ENCODE results near the gene RGS5.
"Not testable (repeated sequence)": the region's sequence is repeated elsewhere in the genome, so short reads cannot be mapped to it uniquely, and the experiment has no call there.

RGS5 gene, protein sequence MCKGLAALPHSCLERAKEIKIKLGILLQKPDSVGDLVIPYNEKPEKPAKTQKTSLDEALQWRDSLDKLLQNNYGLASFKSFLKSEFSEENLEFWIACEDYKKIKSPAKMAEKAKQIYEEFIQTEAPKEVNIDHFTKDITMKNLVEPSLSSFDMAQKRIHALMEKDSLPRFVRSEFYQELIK

GRCh38 chr1:163202833-163203451 is at the start of gene RGS5:
Gene RGS5 (minus strand): TSS chr1:163202916. CDS start chr1:163202835, 81 bp downstream.
- DNase-seq (ENCODE audit: low read depth): no peak

DNA sequence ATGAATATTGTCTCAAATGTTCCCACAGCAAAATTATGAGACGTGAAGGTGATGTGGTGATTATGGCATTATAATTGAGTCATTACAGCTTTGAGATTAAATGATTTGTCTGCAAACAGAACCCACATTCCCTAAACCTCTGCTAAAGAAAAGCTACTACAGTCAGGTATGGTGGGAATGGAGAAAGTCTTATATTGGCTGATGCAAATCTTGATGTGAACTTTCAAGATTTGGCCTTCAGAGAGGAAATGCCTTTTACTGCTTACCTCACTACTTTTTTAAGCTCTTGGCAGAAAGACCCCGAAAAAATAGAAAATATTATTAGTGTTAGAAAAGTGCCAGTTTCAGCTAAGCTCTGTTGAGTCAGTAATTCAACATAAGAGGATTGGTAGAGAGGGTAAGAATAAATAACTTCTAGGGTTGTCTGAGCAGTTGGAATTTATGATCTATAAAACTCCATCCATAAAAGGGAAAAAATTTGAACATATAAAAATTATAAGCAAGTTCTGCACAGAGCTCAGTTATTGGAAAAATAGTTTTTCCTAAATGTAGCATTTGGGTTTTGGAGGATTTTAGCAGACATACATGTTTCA is 47.8 kb upstream of the RGS5 start:
- DNase-seq (ENCODE audit: low read depth): no peak

GRCh38 chr1:163248064-163248463 is 45.3 kb upstream of the RGS5 start:
- no peak for DNase-seq (ENCODE audit: low read depth)

GRCh38 chr1:163244648-163245047 is 41.9 kb upstream of the RGS5 start:
- not testable (repeated sequence) for DNase-seq (ENCODE audit: low read depth)

DNA sequence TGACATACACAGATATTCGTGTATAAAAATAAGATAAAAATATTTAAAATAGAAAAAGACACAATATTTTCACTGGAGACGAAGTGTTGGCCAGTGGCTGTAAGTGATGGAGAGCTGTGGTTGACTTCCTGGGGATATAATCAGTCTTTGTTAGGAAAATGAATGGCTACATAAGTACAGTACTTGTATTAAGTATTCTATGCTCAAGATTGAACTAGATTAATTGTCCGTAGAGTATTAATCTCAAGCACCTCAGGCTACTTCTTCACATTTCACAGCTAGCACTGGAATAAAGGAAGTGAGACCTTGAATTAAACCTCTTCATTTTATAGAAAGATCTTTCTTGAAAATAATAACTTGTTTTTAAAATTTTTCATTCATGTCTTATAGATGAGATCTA is 39.0 kb upstream of the RGS5 start:
- no peak for DNase-seq (ENCODE audit: low read depth)

GRCh38 chr1:163240705-163241104 is 38.0 kb upstream of the RGS5 start:
- no peak for DNase-seq (ENCODE audit: low read depth)

DNA sequence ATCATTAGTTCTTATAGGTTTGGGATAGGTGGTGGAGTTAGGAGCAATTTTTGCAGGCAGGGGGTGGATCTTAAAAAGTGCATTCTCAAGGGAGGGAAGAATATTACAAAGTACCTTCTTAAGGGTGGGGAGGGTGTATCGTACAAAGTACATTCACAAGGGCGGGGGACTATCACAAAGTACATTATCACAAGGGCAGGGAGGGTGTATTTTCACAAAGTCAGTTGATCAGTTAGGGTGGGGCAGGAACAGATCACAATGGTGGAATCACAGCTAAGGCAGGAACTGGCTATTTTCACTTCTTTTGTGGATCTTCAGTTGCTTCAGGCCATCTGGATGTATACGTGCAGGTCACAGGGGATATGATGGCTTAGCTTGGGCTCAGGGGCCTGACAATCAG is 30.9 kb upstream of the RGS5 start:
- DNase-seq (ENCODE audit: low read depth): not testable (repeated sequence)

DNA sequence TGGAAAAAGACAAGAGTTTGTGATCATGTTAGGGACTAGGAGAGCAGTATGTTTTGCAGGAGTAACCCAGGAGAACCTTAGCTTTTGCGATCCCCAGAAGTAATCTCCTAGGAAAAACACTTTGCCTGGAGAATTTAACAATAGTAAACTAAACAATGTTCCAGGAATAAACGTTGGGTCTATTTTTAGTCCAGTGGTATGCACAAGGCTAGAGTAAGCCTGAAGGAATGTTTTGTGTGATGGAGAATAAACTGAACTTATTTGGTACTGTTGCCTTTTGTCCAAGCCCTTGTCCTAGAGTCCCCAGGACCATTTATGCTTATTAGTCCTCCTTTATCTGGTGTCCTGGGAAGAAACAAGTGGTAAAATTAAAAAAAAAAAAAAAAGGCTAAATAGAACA is 28.7 kb upstream of the RGS5 start:
- peak; percentile 73 for DNase-seq (ENCODE audit: low read depth)

GRCh38 chr1:163230827-163231226 is 28.1 kb upstream of the RGS5 start:
- no peak for DNase-seq (ENCODE audit: low read depth)

- DNase-seq (ENCODE audit: low read depth): not testable (repeated sequence)
These were observed 25.6 kb upstream of the RGS5 start for GRCh38 chr1:163228271-163228670.

GRCh38 chr1:163227126-163227525 is 24.4 kb upstream of the RGS5 start:
- DNase-seq (ENCODE audit: low read depth): peak; percentile 9

DNA sequence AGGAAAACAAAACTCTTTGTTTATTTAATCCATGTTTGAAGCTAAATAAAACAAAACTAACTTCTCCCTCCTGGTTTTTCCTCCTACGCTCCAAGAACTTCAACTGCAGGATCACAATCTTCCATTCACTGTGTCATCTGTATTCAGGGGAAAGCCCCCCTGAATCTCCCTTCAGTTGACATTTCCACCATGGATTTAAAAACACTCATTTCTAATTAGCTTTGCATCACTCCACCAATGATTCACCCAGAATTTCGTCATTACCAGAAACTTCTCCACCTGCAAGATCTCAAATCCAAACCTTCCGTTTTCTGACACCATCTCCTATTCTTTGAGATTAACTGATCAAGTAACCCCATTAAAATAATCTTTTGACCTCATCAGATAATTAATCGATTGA is 10.9 kb upstream of the RGS5 start:
- DNase-seq (ENCODE audit: low read depth): no peak

DNA sequence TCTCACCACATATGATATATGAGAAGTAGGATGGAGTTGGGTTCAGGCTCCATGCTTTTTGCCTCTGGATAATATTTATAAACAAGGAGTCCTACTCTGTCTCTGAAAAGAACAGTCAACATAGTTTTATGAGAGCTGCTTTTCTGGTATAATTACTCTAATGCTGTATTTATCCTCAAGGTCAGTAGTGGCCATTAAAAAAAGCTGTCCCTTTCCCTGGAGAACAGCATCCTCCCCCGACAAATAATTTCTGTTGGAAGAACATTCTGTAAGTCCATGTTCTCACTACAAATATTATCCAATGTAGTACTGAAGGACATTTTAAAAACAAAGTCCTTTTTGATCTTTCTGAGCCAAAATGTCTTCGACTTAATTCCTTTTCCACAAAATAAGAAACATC is 9.0 kb upstream of the RGS5 start:
- no peak for DNase-seq (ENCODE audit: low read depth)

DNA sequence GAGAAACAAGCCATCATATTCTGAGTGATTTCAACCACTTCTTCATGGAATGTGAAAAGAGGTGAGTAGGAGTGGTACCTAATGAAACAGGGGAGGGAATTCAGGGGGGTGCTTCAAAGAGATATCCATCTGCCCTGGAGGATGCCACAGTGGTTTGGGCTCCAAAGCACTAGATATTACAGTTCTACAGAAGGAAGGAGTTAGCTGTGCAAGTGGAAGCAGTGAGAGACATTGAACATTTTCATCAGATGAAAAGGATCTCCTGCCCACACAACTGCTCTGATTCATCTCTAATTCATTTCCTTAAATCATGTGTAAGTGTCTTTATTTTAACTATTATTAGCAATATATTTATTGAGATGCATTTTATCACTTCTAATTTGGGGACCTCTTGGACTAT is 2.8 kb upstream of the RGS5 start:
- no peak for DNase-seq (ENCODE audit: low read depth)

DNA sequence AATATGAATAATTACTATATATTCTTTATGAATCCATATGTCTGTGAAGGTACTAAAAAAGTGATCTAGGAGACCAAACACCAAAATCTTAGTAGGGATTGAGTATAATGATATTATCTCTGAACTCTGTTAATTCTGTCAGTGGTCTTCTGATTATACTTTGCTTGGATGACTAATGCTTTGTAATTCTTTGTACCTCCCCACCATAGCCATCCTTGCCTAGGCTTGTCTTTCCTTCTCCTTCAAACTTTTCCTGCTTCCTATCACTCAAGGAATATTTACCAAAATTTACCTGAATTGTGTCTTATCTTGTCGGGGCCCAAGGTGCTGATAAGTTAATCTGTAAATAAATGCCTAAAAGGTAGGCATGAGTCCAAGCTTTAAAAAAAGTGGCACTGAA is 845 bp upstream of the RGS5 start:
- DNase-seq (ENCODE audit: low read depth): no peak

DNA sequence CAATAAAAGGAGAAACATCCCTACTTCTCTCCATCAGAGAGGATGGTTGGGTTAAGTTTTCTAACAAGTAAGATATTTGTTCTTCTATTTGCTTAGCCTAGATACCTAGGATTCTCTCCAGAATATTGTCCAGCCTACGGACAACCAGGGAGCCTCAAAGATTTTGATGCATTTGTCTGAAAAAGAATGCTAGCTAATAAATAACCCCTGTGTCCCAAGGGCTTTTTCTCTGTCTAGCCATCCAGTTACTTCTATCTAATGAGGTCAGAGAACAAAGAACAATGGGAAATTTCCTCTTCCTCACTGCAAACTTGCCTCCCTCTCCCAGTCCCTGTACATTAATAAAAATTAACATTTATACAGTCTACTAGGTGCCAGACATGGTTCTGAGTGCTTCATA is 810 bp downstream of the RGS5 start:
- DNase-seq (ENCODE audit: low read depth): no peak

GRCh38 chr1:163197022-163197421 is 5.7 kb downstream of the RGS5 start:
- DNase-seq (ENCODE audit: low read depth): no peak

GRCh38 chr1:163196449-163196787 is 6.3 kb downstream of the RGS5 start:
- no peak for DNase-seq (ENCODE audit: low read depth)

- no peak for DNase-seq (ENCODE audit: low read depth)
These were observed 6.8 kb downstream of the RGS5 start for GRCh38 chr1:163195728-163196448.

GRCh38 chr1:163191301-163191700 is 11.4 kb downstream of the RGS5 start:
- no peak for DNase-seq (ENCODE audit: low read depth)

- no peak for DNase-seq (ENCODE audit: low read depth)
These were observed 13.8 kb downstream of the RGS5 start for GRCh38 chr1:163188947-163189346.

- no peak for DNase-seq (ENCODE audit: low read depth)
These were observed 14.9 kb downstream of the RGS5 start for GRCh38 chr1:163187849-163188248.

- no peak for DNase-seq (ENCODE audit: low read depth)
These were observed 15.9 kb downstream of the RGS5 start for GRCh38 chr1:163186862-163187261.
